PFSK-1 (cell line): ENCODE measurements around the gene UQCR11.

Experiments used
- FOXP2 ChIP-seq: optimal IDR thresholded peaks from 2 replicates; pipeline ENCODE3; 2011; ENCODE audit warnings: borderline replicate concordance, control low read depth, inconsistent platforms; ENCODE audit not compliant: insufficient read depth; ENCODE audit errors: extremely low read length, extremely low read depth
- POLR2AphosphoS5 ChIP-seq: IDR thresholded peaks from 2 replicates; pipeline ENCODE4 v1.6.1; 2012; ENCODE audit warnings: low read depth, mild to moderate bottlenecking, control low read depth, low read length, moderate library complexity
- SIN3A ChIP-seq: IDR thresholded peaks from 2 replicates; pipeline ENCODE4 v1.6.1; 2012; ENCODE audit warnings: mild to moderate bottlenecking, low read length, moderate library complexity, borderline replicate concordance; ENCODE audit not compliant: insufficient read depth
- TAF1 ChIP-seq: IDR thresholded peaks from 2 replicates; pipeline ENCODE4 v1.6.1; 2012; ENCODE audit warnings: low read length, control low read depth, borderline replicate concordance; ENCODE audit not compliant: insufficient read depth
- TF ChIP-seq, protein P1 (sequence below), 2 experiments: IDR thresholded peaks; 2 replicates each; pipeline versions ENCODE4 v1.6.1 to v1.8.0; 2011 to 2012; ENCODE audit warnings: low read depth in 2 of 2, low read length in 2 of 2, control low read depth in 1 of 2, inconsistent platforms in 1 of 2, mild to moderate bottlenecking in 1 of 2, moderate library complexity in 1 of 2; ENCODE audit not compliant: insufficient read depth in 1 of 2

GRCh38 chr19:1650650-1651567, 45.6 kb upstream of the UQCR11 start:
- TF ChIP-seq SIN3A (no peak), FOXP2 (no peak), TAF1 (no peak), POLR2AphosphoS5 (no peak)
- TF ChIP-seq, protein P1, sequence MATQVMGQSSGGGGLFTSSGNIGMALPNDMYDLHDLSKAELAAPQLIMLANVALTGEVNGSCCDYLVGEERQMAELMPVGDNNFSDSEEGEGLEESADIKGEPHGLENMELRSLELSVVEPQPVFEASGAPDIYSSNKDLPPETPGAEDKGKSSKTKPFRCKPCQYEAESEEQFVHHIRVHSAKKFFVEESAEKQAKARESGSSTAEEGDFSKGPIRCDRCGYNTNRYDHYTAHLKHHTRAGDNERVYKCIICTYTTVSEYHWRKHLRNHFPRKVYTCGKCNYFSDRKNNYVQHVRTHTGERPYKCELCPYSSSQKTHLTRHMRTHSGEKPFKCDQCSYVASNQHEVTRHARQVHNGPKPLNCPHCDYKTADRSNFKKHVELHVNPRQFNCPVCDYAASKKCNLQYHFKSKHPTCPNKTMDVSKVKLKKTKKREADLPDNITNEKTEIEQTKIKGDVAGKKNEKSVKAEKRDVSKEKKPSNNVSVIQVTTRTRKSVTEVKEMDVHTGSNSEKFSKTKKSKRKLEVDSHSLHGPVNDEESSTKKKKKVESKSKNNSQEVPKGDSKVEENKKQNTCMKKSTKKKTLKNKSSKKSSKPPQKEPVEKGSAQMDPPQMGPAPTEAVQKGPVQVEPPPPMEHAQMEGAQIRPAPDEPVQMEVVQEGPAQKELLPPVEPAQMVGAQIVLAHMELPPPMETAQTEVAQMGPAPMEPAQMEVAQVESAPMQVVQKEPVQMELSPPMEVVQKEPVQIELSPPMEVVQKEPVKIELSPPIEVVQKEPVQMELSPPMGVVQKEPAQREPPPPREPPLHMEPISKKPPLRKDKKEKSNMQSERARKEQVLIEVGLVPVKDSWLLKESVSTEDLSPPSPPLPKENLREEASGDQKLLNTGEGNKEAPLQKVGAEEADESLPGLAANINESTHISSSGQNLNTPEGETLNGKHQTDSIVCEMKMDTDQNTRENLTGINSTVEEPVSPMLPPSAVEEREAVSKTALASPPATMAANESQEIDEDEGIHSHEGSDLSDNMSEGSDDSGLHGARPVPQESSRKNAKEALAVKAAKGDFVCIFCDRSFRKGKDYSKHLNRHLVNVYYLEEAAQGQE (IDR thresholded peaks at IDR 0.05; ENCODE audit: insufficient read depth in 1 of 2, low read depth in 2 of 2, low read length in 2 of 2), result no peak
